AG09309 (cell line): Measurements from ENCODE around the gene SLC1A1.

Source experiments
- DNase-seq: peaks from one replicate; pipeline ENCODE4 v3.0.0-alpha.2; 2010; ENCODE audit warnings: low read depth
- H3K4me3 ChIP-seq: 2 replicates; pipeline ENCODE4 v1.5.1; 2011; ENCODE audit warnings: mild to moderate bottlenecking, low read depth, low read length, moderate library complexity; ENCODE audit not compliant: control insufficient read depth
- CTCF ChIP-seq: IDR thresholded peaks from 2 replicates; pipeline ENCODE4 v1.5.1; 2011; ENCODE audit warnings: mild to moderate bottlenecking, low read depth, low read length, inconsistent platforms; ENCODE audit not compliant: insufficient read depth, control insufficient read depth; ENCODE audit errors: missing control alignments

SLC1A1 gene

GRCh38 chr9:4615778-4616177 lies 125.5 kb downstream of the SLC1A1 start:
- DNase-seq = no peak
- no peak for TF ChIP-seq CTCF
- no peak overlapping the region for H3K4me3 ChIP-seq

- no peak for DNase-seq
- H3K4me3 ChIP-seq = no peak overlapping the region
- TF ChIP-seq CTCF = no peak
These were observed 127.5 kb downstream of the SLC1A1 start for GRCh38 chr9:4617752-4618151.

DNA sequence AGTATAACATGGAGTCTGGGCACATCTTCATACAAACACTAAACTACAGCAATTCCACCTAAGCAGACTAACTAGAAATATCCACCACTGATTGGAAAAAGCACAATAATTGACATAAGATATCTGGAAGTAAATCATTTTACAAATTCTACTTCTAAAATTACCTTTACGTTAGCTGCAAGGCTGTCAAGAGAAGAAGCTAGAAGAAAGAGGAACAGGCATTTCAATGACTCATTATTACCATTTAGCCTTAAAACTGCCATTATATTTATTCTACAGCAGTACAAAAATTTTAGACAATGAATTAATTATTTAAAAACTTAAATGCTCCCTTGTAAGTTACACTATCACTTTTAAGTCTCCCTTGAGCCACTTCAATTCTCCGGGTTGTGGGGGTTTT lies 128.4 kb downstream of the SLC1A1 start:
- no peak overlapping the region for H3K4me3 ChIP-seq
- DNase-seq = no peak

GRCh38 chr9:4620057-4620765 lies 129.9 kb downstream of the SLC1A1 start:
- no peak for TF ChIP-seq CTCF
- no peak overlapping the region for H3K4me3 ChIP-seq
- DNase-seq = no peak

More for the DNA sequence above, 128.4 kb downstream of the SLC1A1 start:
- TF ChIP-seq CTCF = no peak

DNA sequence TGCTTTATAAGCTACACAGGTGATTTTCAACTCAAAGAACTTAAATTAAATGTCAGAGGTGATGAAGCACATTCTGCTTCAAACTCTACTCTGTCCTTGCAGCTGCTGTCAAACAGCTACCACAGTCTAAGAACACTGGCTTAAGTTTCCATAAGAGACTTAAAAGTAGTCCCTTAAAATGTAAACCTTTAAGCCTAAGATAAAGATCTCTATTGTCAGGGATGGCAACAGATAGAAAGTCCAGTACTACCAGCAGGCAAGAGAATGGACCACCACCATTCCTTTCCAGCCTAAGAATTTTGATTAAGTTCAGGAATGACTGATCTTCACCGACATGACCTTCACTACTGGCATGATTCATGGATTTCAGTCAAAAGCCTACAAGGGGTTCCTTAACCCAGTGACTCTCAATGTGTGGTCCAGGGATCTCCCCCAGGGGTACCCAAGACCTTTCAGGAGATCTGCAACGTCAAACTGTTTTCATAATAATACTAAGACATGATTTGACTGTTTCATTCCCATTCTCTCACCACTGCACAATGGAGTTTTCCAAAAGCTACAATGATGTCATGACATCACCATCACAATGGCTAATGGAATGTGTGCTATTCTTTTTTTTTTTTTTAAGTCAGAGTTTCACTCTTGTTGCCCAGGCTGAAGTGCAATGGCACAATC lies 130.8 kb downstream of the SLC1A1 start:
- no peak for DNase-seq
- H3K4me3 ChIP-seq = no peak overlapping the region
- TF ChIP-seq CTCF = no peak

DNA sequence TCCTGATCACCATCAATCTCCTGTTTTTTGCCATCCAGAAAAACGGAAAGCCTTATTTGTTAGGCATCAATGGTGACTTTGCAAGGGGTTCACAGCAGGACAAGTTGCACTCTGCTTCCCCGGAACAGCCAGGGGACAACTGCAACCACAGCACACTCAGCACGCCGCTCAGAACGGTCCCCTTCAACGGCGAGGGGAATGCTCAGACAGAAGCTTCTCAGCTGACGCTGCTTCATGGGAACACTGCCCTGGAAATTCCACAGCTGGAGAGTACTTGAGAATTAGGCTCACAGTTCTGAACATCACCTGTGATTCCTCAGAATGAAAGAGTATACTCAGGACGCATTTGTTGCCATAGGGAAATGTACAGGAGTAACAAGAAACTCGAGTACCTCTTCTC lies 131.7 kb downstream of the SLC1A1 start:
- no peak for DNase-seq
- H3K4me3 ChIP-seq = no peak overlapping the region
- no peak for TF ChIP-seq CTCF

- H3K4me3 ChIP-seq = no peak overlapping the region
- TF ChIP-seq CTCF = no peak
- DNase-seq = no peak
These were observed 140.6 kb downstream of the SLC1A1 start for GRCh38 chr9:4630836-4631235.
